Aorta (tissue), 5 donors: ENCODE results near the gene RPRML. TPM values are rescaled to one million over a fixed set of nuclear protein-coding genes. Genes with fewer than 3 reads are reported as not detected.
A peak's percentile ranks its signal among the peaks of the same experiment; 100 is the strongest.

ENCODE experiments used
- ATAC-seq: fragments of 200-7000 bp; cut with Tn5 transposase; one replicate; pipeline ENCODE4 v1.9.1; 2022; ENCODE audit warnings: moderate library complexity; ENCODE audit not compliant: low FRiP score
- DNase-seq, 2 donors: peaks; one replicate each; pipeline ENCODE4 v3.0.0-alpha.2; 2020
- H3K27ac ChIP-seq, 2 donors: one replicate each; pipeline ENCODE4 v1.5.1; 2013; ENCODE audit warnings: low read length in 2 of 2, mild to moderate bottlenecking in 2 of 2, moderate library complexity in 2 of 2, control low read depth in 1 of 2, inconsistent platforms in 1 of 2, low read depth in 1 of 2
- H3K27me3 ChIP-seq, 2 donors: one replicate each; pipeline ENCODE4 v1.6.1; 2013; ENCODE audit warnings: control low read depth in 1 of 2, low read length in 1 of 2, mild to moderate bottlenecking in 1 of 2, moderate library complexity in 1 of 2; ENCODE audit not compliant: insufficient read depth in 2 of 2, control insufficient read depth in 1 of 2
- H3K36me3 ChIP-seq, 2 donors: one replicate each; pipeline ENCODE4 v1.6.1; 2013; ENCODE audit warnings: control low read depth in 1 of 2, low read length in 1 of 2, mild to moderate bottlenecking in 1 of 2; ENCODE audit not compliant: insufficient read depth in 2 of 2, control insufficient read depth in 1 of 2
- H3K4me1 ChIP-seq, 2 donors: one replicate each; pipeline ENCODE4 v1.6.1; 2013; ENCODE audit warnings: low read length in 2 of 2, control low read depth in 1 of 2, mild to moderate bottlenecking in 1 of 2, moderate library complexity in 1 of 2; ENCODE audit not compliant: insufficient read depth in 2 of 2, control insufficient read depth in 1 of 2
- H3K4me3 ChIP-seq, 2 donors: one replicate each; pipeline ENCODE4 v1.5.1; 2013; ENCODE audit warnings: low read length in 2 of 2, control low read depth in 1 of 2, mild to moderate bottlenecking in 1 of 2
- H3K9me3 ChIP-seq: one replicate; pipeline ENCODE4 v1.6.1; 2013; ENCODE audit warnings: mild to moderate bottlenecking, low read length; ENCODE audit not compliant: control insufficient read depth
- WGBS, 2 donors: extraction: QIAGEN DNeasy Blood & Tissue Kit; methylation state at CpG; one replicate each; pipeline ENCODE4 v1.1.7; 2013; 5-methylcytosine and 5-hydroxymethylcytosine counted together
- intact Hi-C, 2 donors: fragments of 100-400 bp; cut with DNase I; formaldehyde crosslinking; loops; one replicate each; pipeline versions ENCODE4 v1.14.2 to v1.15.0; 2022
- polyA plus RNA-seq, 2 donors: library from polyadenylated mRNA; stranded (reverse); fragments of 200-250 nt; gene quantifications; one replicate each; pipeline ENCODE4 v1.2.3, GENCODE V29; 2013
- total RNA-seq, 2 donors: library from RNA; stranded (reverse); fragmentation: NEBNext Ultra II Directional; extraction: Animal tissue kit (Norgen Biotek cat#: 25700); gene quantifications; one replicate each; pipeline ENCODE4 v1.2.1, GENCODE V29; 2021
- donor health status: healthy with polysubstance abuse.
- donor health status: Bipolar disorder and iron deficiency.
- donor health status: DM: no; HTN: no; CAD: no.
- donor health status: DM: no; HTN: no; CAD: no.
- donor health status: DM: yes; HTN: yes; CAD: no.

The RPRML gene
- total and polyA plus RNA-seq, 4 donors, result 0.84 to 1.4 TPM; not detected in 2

DNA sequence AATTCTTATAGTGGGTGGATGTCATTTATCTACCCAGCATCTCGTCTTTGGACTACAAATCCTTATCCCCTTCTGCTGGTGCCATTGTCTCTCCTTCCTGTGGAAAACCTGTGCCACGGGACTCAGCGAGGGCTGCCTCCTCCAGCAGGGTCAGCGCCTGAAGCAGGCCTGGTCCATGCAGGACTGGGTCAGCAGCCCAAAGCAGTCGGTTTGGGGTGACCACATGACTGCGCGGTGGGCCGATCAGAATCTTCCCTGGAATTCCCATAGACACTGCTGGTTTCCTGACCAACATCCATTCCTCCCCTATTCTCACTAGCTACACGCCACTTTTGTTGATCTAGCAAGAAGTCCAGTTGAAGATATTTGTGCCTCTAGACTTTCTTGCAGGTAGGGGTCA is 26.9 kb downstream of the RPRML start:
- ATAC-seq (no peak), DNase-seq (no peak)
- no peak overlapping the region for H3K27ac ChIP-seq
- no peaks in the 10 kb centered on the region for H3K9me3 ChIP-seq
- WGBS, 2 donors, result 71 to 73% methylated on average over 9 of the region's 9 CpGs
- no peaks in the 10 kb centered on the region for H3K36me3 ChIP-seq
- no peak overlapping the region for H3K4me3 ChIP-seq
- intact Hi-C loops, result no loop called here
- no peaks in the 10 kb centered on the region for H3K4me1 ChIP-seq
- no peaks in the 10 kb centered on the region for H3K27me3 ChIP-seq

- H3K27me3 ChIP-seq, result no peaks in the 10 kb centered on the region
- H3K4me3 ChIP-seq, result no peak overlapping the region
- no peak for DNase-seq
- no peak for ATAC-seq
- WGBS, 2 donors, result 17 to 18% methylated on average over 5 of the region's 5 CpGs
- H3K4me1 ChIP-seq, result no peaks in the 10 kb centered on the region
- no peak overlapping the region for H3K27ac ChIP-seq
- intact Hi-C loops, result no loop called here
- no peaks in the 10 kb centered on the region for H3K36me3 ChIP-seq
- no peaks in the 10 kb centered on the region for H3K9me3 ChIP-seq
Observed at GRCh38 chr17:46951706-46952105, 27.3 kb downstream of the RPRML start.

DNA sequence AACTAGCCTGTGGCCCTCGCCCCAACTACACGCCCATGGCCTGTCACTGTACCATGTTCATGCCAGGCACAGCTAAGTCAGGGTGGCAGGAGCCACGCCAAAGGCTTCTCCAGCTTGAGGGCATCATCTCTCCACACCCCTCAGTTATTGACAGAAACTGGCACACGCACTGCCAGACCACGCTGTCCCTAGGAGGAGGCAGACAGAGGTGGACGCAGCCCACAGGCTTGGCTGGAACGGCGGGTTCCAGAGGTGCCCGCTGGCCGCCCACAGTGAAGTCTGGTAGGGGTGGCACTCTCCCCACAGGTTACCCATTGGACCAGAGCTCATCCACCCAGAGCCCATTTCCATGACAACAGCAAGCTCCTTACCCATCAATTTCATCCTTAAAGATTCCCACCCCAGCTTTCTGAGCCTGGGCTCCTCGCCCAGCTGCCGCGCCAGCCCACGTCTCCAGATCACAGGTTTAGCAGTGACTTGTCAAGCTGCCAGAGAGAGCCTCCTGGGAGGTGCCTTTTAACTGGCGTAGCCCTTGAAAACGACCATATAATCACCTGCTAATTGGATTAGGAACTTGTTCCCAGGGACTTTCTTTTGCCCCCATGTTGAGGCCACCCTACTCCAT is 27.9 kb downstream of the RPRML start:
- WGBS, 2 donors, result 41 to 52% methylated on average over 16 of the region's 16 CpGs
- Histone ChIP-seq H3K36me3 (no peaks in the 10 kb centered on the region), H3K4me3 (no peak overlapping the region), H3K4me1 (no peaks in the 10 kb centered on the region), H3K27ac (no peak overlapping the region), H3K27me3 (no peaks in the 10 kb centered on the region), H3K9me3 (no peaks in the 10 kb centered on the region)
- intact Hi-C loops, result no loop called here
- ATAC-seq (peak; percentile 26), DNase-seq (no peak)

GRCh38 chr17:46950342-46950996 is 28.6 kb downstream of the RPRML start:
- H3K27me3 ChIP-seq, result no peaks in the 10 kb centered on the region
- intact Hi-C loops, result no loop called here
- H3K27ac ChIP-seq, result no peak overlapping the region
- DNase-seq (no peak), ATAC-seq (no peak)
- WGBS, 2 donors, result 73 to 74% methylated on average over 7 of the region's 7 CpGs
- no peak overlapping the region for H3K4me3 ChIP-seq
- H3K36me3 ChIP-seq, result no peaks in the 10 kb centered on the region
- H3K9me3 ChIP-seq, result no peaks in the 10 kb centered on the region
- H3K4me1 ChIP-seq, result no peaks in the 10 kb centered on the region

DNA sequence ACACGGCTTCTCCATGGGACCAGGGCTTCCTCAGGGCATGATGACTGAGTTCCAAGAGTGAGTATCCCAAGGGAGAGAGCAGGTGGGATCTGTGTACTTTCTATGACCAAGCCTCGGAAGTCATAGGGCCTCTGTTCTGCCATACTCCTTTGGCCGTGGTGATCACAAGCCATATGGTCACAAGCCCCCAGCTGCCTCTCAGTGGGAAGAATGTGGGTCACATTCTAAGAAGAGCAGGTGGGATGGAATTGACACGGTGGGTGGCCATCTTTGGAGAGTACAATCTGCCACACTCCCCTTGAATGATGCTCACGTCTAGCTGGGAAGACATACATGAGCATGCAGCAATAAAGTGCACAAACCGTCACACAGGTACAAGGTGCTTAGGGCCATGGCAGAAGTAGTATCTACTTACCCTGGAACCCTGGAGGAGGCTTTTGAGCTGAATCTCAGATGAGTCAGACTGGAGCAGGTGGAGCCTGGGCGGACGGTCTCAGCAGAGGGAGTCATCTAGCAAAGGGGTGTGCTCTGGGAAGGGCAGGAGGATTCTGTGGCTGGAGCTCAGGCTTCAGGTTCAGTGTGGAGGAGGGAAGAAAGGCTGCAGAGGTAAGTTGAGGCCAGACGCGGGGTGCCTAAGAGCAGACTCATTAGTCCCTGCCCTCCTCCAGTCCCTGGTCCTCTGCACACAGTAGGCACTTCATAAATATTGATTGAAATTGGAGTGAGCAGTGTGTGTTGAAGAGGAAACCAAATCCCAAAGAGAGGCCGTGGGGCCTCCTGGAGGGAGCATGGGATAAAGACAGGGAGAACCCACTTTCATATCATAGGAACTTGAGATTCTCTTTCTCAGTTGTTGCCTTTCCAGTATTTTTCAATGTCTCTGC is 29.5 kb downstream of the RPRML start:
- Histone ChIP-seq H3K9me3 (no peaks in the 10 kb centered on the region), H3K4me3 (no peak overlapping the region), H3K27ac (no peak overlapping the region), H3K36me3 (no peaks in the 10 kb centered on the region), H3K27me3 (no peaks in the 10 kb centered on the region), H3K4me1 (no peaks in the 10 kb centered on the region)
- ATAC-seq (no peak), DNase-seq (no peak)
- 84 to 88% methylated on average over 11 of the region's 11 CpGs for WGBS, 2 donors
- intact Hi-C loops, result loop anchor here in 1 of 2 donors (5.0 kb wide), 1 partner anchor 53 kb away; no protein-coding TSS in a partner anchor

DNA sequence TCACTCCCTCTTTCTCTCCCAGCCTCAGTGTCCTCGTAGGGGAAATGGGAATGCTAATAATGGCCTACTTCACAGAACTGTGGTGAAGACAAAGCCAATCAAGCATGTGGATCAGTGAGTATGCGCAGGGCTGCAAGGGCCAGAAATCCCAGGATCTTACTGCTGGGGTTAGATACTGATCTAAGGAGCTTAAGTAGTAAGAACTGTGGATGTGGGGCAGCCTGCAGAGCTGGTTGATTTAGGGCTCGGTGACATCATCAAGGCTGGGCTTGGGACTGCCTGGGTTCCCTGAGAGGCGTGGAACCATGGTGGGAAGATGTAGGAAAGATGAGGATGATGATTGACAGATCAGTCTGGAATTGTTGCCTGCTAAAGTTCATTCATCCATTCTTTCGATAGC is 30.5 kb downstream of the RPRML start:
- WGBS, 2 donors, result 89 to 91% methylated on average over 5 of the region's 5 CpGs
- Histone ChIP-seq H3K36me3 (no peaks in the 10 kb centered on the region), H3K4me1 (no peaks in the 10 kb centered on the region), H3K9me3 (no peaks in the 10 kb centered on the region), H3K27ac (no peak overlapping the region), H3K27me3 (no peaks in the 10 kb centered on the region), H3K4me3 (no peak overlapping the region)
- no peak for DNase-seq
- ATAC-seq, result no peak
- intact Hi-C loops, result loop anchor here in 1 of 2 donors (5.0 kb wide), 1 partner anchor 54 kb away; no protein-coding TSS in a partner anchor

GRCh38 chr17:46947216-46947615 is 31.8 kb downstream of the RPRML start:
- no peak overlapping the region for H3K27ac ChIP-seq
- WGBS, 2 donors, result 42 to 53% methylated on average over 3 of the region's 3 CpGs
- DNase-seq (no peak), ATAC-seq (no peak)
- H3K27me3 ChIP-seq, result no peaks in the 10 kb centered on the region
- intact Hi-C loops, result loop anchor here in 1 of 2 donors (5.0 kb wide), 1 partner anchor 55 kb away; no protein-coding TSS in a partner anchor
- no peak overlapping the region for H3K4me3 ChIP-seq
- no peaks in the 10 kb centered on the region for H3K4me1 ChIP-seq
- no peaks in the 10 kb centered on the region for H3K36me3 ChIP-seq
- H3K9me3 ChIP-seq, result no peaks in the 10 kb centered on the region

GRCh38 chr17:46944931-46945330 is 34.1 kb downstream of the RPRML start:
- intact Hi-C loops, result loop anchor here in 1 of 2 donors (5.0 kb wide), 1 partner anchor 57 kb away; no protein-coding TSS in a partner anchor
- DNase-seq (no peak), ATAC-seq (no peak)
- Histone ChIP-seq H3K27ac (no peak overlapping the region), H3K4me1 (no peaks in the 10 kb centered on the region), H3K9me3 (no peaks in the 10 kb centered on the region), H3K4me3 (no peak overlapping the region), H3K36me3 (no peaks in the 10 kb centered on the region), H3K27me3 (no peaks in the 10 kb centered on the region)
- 63 to 64% methylated on average over 10 of the region's 10 CpGs for WGBS, 2 donors
